Thymus (tissue), 14 donors: ENCODE data around the gene GLUL. TPM values are rescaled to one million over a fixed set of nuclear protein-coding genes. Genes with fewer than 3 reads are reported as not detected.

Experiments used
- DNase-seq, 9 donors: peaks; one replicate each; pipeline ENCODE4 v3.0.0-alpha.2; 2013; ENCODE audit warnings: low spot score in 9 of 9, low read depth in 6 of 9, missing footprints in 1 of 9
- H3K27ac ChIP-seq, 2 donors: one replicate each; pipeline ENCODE4 v1.5.1; 2013; ENCODE audit warnings: control low read depth in 1 of 2, low read depth in 1 of 2, low read length in 1 of 2, mild to moderate bottlenecking in 1 of 2, moderate library complexity in 1 of 2
- H3K27me3 ChIP-seq, 2 donors: one replicate each; pipeline ENCODE4 v1.5.1; 2013; ENCODE audit warnings: low read length in 1 of 2; ENCODE audit not compliant: control insufficient read depth in 2 of 2, insufficient read depth in 1 of 2
- H3K36me3 ChIP-seq, 2 donors: one replicate each; pipeline ENCODE4 v1.5.1; 2013; ENCODE audit warnings: low read length in 1 of 2, mild to moderate bottlenecking in 1 of 2, moderate library complexity in 1 of 2; ENCODE audit not compliant: control insufficient read depth in 2 of 2, insufficient read depth in 2 of 2
- H3K4me1 ChIP-seq, 2 donors: one replicate each; pipeline ENCODE4 v1.5.1; 2013; ENCODE audit warnings: low read length in 2 of 2; ENCODE audit not compliant: control insufficient read depth in 2 of 2, insufficient read depth in 2 of 2
- H3K4me3 ChIP-seq, 2 donors: one replicate each; pipeline ENCODE4 v1.5.1; 2013; ENCODE audit warnings: low read length in 2 of 2, control low read depth in 1 of 2, mild to moderate bottlenecking in 1 of 2
- H3K9me3 ChIP-seq, 2 donors: one replicate each; pipeline ENCODE4 v1.5.1; 2013; ENCODE audit warnings: low read length in 1 of 2, mild to moderate bottlenecking in 1 of 2; ENCODE audit not compliant: control insufficient read depth in 2 of 2, insufficient read depth in 1 of 2
- WGBS: extraction: QIAGEN DNeasy Blood & Tissue Kit; methylation state at CpG from one replicate; pipeline ENCODE4 v1.1.7; 2013; 5-methylcytosine and 5-hydroxymethylcytosine counted together
- long read RNA-seq, 10 donors: transcript quantifications; one replicate each; lab custom pipeline, GENCODE V29; 2026
- polyA plus RNA-seq: library from polyadenylated mRNA; stranded (reverse); fragments of 200-250 nt; gene quantifications from one replicate; pipeline ENCODE4 v1.2.3, GENCODE V29; 2013
- total RNA-seq: library from RNA; stranded (reverse); fragments of 120-200 nt; gene quantifications from one replicate; pipeline ENCODE4 v1.2.4, GENCODE V29; 2013
- donor health status: healthy.

GLUL gene
- total RNA-seq (222 TPM), polyA plus RNA-seq (1,039 TPM)
- long read RNA-seq, donor 1, full-length matches to known transcripts, result 8 of 8 reads
- long read RNA-seq, donor 1, partial matches to known transcripts, result 0 of 8 reads
- long read RNA-seq, donor 1, other reads (novel, unspliced or antisense), result 0 of 8 reads
- long read RNA-seq, donor 2, full-length matches to known transcripts, result 80 of 134 reads
- long read RNA-seq, donor 2, partial matches to known transcripts, result 54 of 134 reads
- long read RNA-seq, donor 2, other reads (novel, unspliced or antisense), result 0 of 134 reads
- long read RNA-seq, donor 3, full-length matches to known transcripts, result 43 of 51 reads
- long read RNA-seq, donor 3, partial matches to known transcripts, result 8 of 51 reads
- long read RNA-seq, donor 3, other reads (novel, unspliced or antisense), result 0 of 51 reads
- long read RNA-seq, donor 4, full-length matches to known transcripts, result 28 of 28 reads
- long read RNA-seq, donor 4, partial matches to known transcripts, result 0 of 28 reads
- long read RNA-seq, donor 4, other reads (novel, unspliced or antisense), result 0 of 28 reads
- long read RNA-seq, donor 5, full-length matches to known transcripts, result 59 of 71 reads
- long read RNA-seq, donor 5, partial matches to known transcripts, result 12 of 71 reads
- long read RNA-seq, donor 5, other reads (novel, unspliced or antisense), result 0 of 71 reads
- long read RNA-seq, donor 6, full-length matches to known transcripts, result 44 of 44 reads
- long read RNA-seq, donor 6, partial matches to known transcripts, result 0 of 44 reads
- long read RNA-seq, donor 6, other reads (novel, unspliced or antisense), result 0 of 44 reads
- long read RNA-seq, donor 7, full-length matches to known transcripts, result 94 of 111 reads
- long read RNA-seq, donor 7, partial matches to known transcripts, result 11 of 111 reads
- long read RNA-seq, donor 7, other reads (novel, unspliced or antisense), result 6 of 111 reads
- long read RNA-seq, donor 8, full-length matches to known transcripts, result 14 of 14 reads
- long read RNA-seq, donor 8, partial matches to known transcripts, result 0 of 14 reads
- long read RNA-seq, donor 8, other reads (novel, unspliced or antisense), result 0 of 14 reads
- long read RNA-seq, donor 9, full-length matches to known transcripts, result 35 of 35 reads
- long read RNA-seq, donor 9, partial matches to known transcripts, result 0 of 35 reads
- long read RNA-seq, donor 9, other reads (novel, unspliced or antisense), result 0 of 35 reads
- long read RNA-seq, donor 10, full-length matches to known transcripts, result 39 of 90 reads
- long read RNA-seq, donor 10, partial matches to known transcripts, result 51 of 90 reads
- long read RNA-seq, donor 10, other reads (novel, unspliced or antisense), result 0 of 90 reads

DNA sequence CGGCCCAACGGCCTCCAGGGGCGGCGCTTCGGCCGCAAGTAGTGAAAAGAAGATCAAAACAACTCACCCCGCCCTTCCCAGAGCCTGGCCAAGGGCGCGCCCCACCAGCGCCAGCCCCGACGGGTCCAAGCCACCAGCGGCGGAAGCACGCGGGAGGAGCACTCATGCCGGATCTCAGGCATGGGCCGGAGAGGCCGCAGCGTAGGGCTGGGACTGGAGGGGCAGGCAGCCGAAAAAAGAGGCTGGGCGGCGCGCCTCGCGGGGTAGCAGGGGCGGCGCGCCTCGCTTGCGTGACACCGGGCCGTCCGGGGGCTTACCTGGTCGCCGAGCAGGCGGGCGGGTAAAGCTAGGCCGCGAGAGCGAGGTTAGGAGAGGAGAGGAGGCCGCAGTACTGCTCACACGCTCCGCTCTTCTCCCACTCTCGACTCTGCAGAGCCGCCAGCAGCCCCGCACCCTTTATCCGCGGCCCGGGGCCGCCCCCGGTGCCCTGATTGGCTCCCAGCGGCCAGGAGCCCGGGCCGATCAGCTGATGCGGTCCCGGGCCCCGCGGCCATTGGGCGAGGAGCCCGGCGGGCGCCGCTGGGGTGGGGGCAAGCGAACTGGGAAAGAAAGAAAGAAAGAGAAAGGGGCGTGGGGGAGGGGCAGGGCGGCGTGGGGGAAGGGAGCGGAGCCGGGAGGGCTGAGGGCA lies at the start of gene GLUL:
Gene GLUL, minus strand, starts transcription at position 429 of the 688 bp plus-strand sequence. CDS start 3,053 bp downstream, outside the sequence.
- under 1% methylated on average over 70 of the region's 70 CpGs for WGBS
- H3K4me1 ChIP-seq, result peaks cover 15 to 26% of the 10 kb centered on the region in 2 donors

DNA sequence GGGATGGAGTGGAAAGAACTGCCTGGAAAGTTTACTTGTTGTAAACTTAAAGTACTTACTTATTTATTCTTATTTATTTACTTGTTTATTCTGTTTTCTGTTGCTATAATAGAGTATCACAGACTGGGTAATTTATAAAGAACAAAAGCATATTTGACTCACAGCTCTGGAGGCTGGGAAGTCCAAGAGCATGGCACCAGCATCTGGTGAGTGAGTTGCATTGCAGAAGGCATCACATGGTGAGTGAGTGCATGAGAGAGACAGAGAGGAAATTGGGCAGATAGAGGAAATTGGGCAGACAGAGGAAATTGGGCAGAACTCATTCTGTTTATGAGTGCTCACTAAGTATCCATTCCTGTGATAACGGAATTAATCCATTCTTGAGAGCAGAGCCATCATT lies 46.7 kb upstream of the GLUL start:
- Histone ChIP-seq H3K27me3 (no peaks in the 10 kb centered on the region), H3K27ac (no peak overlapping the region), H3K9me3 (no peaks in the 10 kb centered on the region), H3K4me1 (no peaks in the 10 kb centered on the region), H3K4me3 (no peak overlapping the region), H3K36me3 (no peaks in the 10 kb centered on the region)
- DNase-seq, result no peak
- 100% methylated on average over 1 of the region's 1 CpG for WGBS

More for the DNA sequence above, at the start of gene GLUL:
- Histone ChIP-seq H3K27me3 (no peaks in the 10 kb centered on the region), H3K9me3 (no peaks in the 10 kb centered on the region), H3K27ac (peak within 1 kb of the TSS; percentile 85 to 89), H3K4me3 (peak within 1 kb of the TSS; percentile 83 to 93), H3K36me3 (peaks cover 20 to 23% of the 10 kb centered on the region in 2 donors)
- peak; percentile 64 to 95 (median 84) for DNase-seq

DNA sequence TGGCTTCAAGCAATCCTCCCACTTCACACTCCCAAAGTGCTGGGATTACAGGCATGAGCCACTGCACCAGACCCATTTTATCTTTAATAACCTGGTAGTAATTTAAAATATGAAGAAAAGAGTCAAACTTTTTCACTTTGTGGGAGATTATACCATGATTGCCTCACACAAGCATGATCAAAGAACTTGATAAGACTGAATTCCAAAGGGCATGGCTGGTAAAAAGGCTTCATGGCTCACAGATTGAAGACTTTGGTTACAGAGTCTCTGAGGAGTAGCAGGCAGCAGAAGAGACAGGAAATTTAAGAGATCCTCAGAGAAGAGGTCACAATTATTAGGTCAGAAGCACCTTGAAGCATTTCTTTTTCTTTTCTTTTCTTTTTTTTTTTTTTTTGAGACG lies 42.0 kb upstream of the GLUL start:
- Histone ChIP-seq H3K4me1 (no peaks in the 10 kb centered on the region), H3K27me3 (no peaks in the 10 kb centered on the region), H3K27ac (no peak overlapping the region), H3K9me3 (no peaks in the 10 kb centered on the region), H3K4me3 (no peak overlapping the region), H3K36me3 (no peaks in the 10 kb centered on the region)
- WGBS, result 94% methylated on average over 1 of the region's 1 CpG
- no peak for DNase-seq

DNA sequence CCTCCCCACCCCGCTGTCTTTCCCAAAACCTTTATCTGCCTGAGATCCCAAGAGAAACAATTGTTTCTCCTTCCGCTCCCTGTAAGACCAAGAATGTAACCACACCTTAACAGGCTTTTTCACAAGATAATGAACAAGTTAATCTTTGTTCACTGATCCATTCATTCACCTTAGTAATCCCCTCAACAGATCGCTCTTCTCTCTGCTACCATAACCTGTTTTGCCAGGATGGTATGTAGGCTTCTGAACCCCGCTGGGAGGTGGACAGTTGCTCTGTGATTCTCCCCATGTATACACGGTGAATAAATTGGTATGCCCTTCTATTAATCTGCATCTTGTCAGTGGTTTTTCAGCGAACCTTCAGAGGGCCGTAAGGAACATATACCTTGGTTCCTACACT lies 39.7 kb upstream of the GLUL start:
- Histone ChIP-seq H3K4me3 (no peak overlapping the region), H3K4me1 (no peaks in the 10 kb centered on the region), H3K36me3 (no peaks in the 10 kb centered on the region), H3K9me3 (no peaks in the 10 kb centered on the region), H3K27me3 (no peaks in the 10 kb centered on the region), H3K27ac (no peak overlapping the region)
- 97% methylated on average over 7 of the region's 7 CpGs for WGBS
- no peak for DNase-seq

DNA sequence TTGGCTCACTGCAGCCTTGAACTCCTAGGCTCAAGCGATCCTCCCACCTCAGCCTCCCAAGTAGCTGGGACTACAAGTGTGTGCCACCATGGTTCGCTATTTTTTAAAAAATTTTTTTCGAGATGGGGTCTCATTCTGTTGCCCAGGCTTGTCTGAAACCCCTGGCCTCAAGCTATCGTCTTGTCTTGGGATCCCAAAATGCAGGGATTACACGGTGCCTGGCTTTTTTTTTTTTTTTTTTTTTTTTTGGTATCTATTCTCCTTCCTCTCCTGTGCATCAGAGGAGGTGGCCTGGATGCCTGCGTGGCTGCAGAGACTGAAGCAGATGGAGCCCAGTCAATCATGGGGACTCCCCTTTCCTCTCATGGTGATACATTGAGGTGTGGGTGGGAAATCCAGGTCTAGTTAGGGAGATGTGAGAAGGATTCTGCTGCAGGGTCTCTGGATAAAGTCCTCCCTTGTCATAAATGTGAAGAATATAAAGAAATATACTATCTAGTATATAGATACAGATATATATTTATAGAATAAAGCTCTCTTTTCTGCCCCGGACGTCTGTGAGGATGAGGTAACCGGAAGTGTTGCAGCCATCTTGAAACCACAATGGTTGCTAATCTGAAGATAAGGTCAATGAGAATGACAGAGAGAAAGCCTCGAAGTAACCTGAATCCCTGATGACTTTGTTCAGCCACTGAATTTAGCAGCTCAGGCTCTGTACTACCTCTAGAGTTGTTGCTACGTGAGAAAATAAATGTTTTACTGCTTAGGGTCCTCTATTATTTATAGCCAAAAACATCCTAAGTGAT lies 38.9 kb upstream of the GLUL start:
- Histone ChIP-seq H3K27me3 (no peaks in the 10 kb centered on the region), H3K36me3 (no peaks in the 10 kb centered on the region), H3K9me3 (no peaks in the 10 kb centered on the region), H3K4me3 (no peak overlapping the region), H3K27ac (no peak overlapping the region), H3K4me1 (no peaks in the 10 kb centered on the region)
- whole genome bisulfite sequencing, result 60% methylated on average over 11 of the region's 11 CpGs
- peak in 1 of 9 donors; percentile 30 for DNase-seq

DNA sequence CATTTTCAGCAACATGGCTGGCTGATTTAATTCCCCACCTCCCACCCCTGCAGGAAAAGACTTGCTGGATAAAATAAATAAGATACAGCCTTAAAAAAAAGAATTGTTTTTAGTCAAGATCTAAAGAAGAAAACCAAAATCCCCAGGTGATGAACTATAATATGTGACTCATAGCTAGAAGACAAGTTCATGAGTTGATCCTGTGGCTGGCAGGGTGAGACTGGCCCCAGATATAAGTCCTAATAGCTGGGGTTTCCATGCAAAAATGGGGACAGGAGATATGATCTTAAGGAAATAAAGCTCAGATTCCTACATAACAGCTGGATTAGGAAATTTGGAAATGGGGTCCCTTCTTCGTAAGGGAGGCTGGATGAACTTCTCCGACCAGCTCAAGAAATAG lies 36.5 kb upstream of the GLUL start:
- no peak for DNase-seq
- no peaks in the 10 kb centered on the region for H3K36me3 ChIP-seq
- H3K27me3 ChIP-seq, result peaks cover 0 to 2% of the 10 kb centered on the region in 2 donors
- WGBS, result 93% methylated on average over 2 of the region's 2 CpGs
- H3K27ac ChIP-seq, result no peak overlapping the region
- H3K4me1 ChIP-seq, result no peaks in the 10 kb centered on the region
- H3K4me3 ChIP-seq, result no peak overlapping the region
- H3K9me3 ChIP-seq, result no peaks in the 10 kb centered on the region

DNA sequence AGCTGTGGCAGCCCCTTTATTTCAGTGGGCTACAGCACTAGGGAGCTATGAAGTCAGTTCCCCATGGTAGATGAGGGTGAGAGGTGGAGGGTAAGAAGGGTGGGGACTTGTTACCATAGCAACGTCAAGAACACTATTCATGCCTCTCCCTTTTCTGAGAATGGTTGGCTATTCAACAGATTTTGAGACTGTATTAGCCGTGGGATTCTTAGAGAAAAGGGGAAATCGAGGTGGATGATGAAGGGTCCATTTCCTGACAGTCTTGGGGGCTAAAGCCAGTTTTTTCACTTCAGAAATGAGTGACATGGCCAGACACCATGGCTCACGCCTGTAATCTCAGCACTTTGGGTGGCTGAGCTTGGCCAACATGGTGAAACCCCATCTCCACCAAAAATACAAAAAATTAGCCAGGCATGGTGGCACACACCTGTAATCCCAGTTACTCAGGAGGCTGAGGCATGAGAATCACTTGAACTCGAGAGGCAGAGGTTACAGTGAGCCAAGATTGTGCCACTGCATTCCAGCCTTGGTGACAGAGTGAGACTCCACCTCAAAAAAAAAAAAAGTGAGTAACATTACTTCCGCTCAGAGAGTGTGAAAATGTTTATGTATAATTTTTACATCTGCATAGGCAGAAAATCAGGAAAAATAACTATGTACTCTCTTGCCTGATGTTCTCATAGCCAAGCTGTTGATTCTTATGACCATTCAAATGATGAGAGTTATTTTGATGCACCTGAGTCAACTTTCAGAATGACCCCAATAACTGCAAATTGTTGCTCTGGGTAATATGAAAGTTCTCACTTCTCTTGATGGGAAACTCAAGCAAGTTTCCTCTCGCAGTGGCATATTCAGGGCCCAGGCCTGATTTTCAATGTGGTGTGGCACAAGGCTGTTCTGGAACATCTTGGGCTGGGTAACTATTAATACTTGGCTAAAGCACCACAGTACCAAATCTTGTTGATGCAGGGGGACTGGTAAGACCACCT lies 35.1 kb upstream of the GLUL start:
- Histone ChIP-seq H3K4me1 (no peaks in the 10 kb centered on the region), H3K4me3 (no peak overlapping the region), H3K27ac (no peak overlapping the region), H3K36me3 (no peaks in the 10 kb centered on the region), H3K27me3 (peaks cover 0 to 2% of the 10 kb centered on the region in 2 donors), H3K9me3 (no peaks in the 10 kb centered on the region)
- 82% methylated on average over 7 of the region's 7 CpGs for WGBS
- DNase-seq, result no peak
